HUES6 (cell line): ENCODE measurements around the gene MYADML2.
"Not testable (repeated sequence)": the region's sequence is repeated elsewhere in the genome, so short reads cannot be mapped to it uniquely, and the experiment has no call there.

Experiments used
- H3K27ac ChIP-seq: 2 replicates; pipeline ENCODE4 v1.7.0; 2013; ENCODE audit warnings: low read depth, mild to moderate bottlenecking, low read length, inconsistent platforms
- H3K27me3 ChIP-seq: 2 replicates; pipeline ENCODE4 v1.6.1; 2013; ENCODE audit warnings: low read length; ENCODE audit not compliant: control insufficient read depth, insufficient read depth
- H3K36me3 ChIP-seq: 2 replicates; pipeline ENCODE4 v1.6.1; 2013; ENCODE audit warnings: low read length; ENCODE audit not compliant: control insufficient read depth, insufficient read depth
- H3K4me1 ChIP-seq: 2 replicates; pipeline ENCODE4 v1.6.1; 2013; ENCODE audit warnings: low read length; ENCODE audit not compliant: control insufficient read depth, insufficient read depth
- H3K4me3 ChIP-seq: 2 replicates; pipeline ENCODE4 v1.5.1; 2013; ENCODE audit warnings: low read depth, low read length
- H3K9ac ChIP-seq: one replicate; pipeline ENCODE4 v1.6.1; 2013; ENCODE audit warnings: mild to moderate bottlenecking, low read length
- H3K9me3 ChIP-seq: 2 replicates; pipeline ENCODE4 v1.6.1; 2013; ENCODE audit warnings: low read depth, low read length; ENCODE audit not compliant: control insufficient read depth, insufficient read depth

Gene MYADML2

DNA sequence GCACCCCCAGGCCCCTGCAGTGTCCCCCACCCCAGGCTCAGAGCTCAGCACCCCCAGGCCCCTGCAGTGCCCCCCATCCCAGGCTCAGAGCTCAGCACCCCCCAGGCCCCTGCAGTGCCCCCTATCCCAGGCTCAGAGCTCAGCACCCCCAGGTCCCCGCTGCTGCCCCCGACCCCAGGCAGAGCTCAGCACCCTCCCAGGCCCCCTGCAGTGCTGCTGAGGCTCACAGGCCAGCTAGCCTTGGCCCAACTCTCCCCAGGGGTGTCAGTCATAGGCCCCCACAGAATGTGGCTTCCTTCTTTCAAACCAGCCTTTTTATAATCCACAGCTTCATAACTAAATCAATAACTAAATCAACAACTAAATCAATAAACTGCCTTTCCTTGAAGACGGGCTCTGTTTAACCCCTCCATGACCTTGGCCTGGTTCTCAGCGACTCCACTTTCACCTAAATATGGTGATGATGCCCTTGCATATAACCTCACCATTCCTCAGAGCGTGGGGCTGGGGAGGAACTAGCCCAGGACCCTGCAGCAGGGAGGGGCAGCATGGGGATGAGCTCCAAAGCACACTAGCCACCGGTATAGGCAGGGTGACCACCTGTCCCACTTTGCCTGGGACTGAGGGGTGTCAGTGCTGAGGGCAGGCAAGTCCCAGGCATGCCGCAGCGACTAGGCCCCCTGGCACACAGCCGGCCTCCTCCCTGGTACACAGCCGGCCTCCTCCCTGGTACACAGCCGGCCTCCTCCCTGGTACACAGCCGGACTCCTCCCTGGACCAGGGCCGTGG is 8.9 kb upstream of the MYADML2 start:
- Histone ChIP-seq H3K36me3 (no peaks in the 10 kb centered on the region), H3K9ac (no peak overlapping the region), H3K9me3 (no peaks in the 10 kb centered on the region), H3K4me1 (peaks cover 4% of the 10 kb centered on the region; the same call in 1 of the 2 replicates), H3K27me3 (peaks cover 44% of the 10 kb centered on the region), H3K4me3 (no peak overlapping the region), H3K27ac (no peak overlapping the region)

DNA sequence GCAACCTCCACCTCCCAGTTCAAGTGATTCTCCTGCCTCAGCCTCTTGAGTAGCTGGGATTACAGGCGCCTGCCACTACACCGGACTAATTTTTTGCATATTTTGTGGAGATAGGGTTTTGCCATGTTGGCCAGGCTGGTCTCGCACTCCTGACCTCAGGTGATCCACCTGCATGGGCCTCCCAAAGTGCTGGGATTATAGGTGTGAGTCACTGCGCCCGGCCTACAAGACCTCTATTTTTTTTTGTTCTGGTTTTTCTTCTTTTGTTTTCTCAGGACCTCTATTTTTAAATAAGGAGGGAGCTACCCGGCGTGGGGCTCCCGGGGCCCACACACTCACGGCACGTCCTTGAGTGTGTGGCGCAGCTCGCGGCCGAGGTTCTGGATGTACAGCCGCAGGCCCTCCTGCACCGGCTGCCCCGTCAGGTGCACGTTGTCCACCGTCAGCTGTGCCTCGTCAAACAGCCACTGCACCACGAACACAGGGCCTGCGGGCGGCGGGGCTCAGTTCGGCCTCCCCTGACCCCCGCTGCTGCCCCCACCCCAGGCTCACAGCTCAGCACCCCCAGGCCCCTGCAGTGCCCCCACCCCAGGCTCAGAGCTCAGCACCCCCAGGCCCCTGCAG is 8.1 kb upstream of the MYADML2 start:
- no peak overlapping the region for H3K4me3 ChIP-seq
- H3K27me3 ChIP-seq, result peaks cover 36% of the 10 kb centered on the region
- no peaks in the 10 kb centered on the region for H3K9me3 ChIP-seq
- no peak overlapping the region for H3K9ac ChIP-seq
- H3K36me3 ChIP-seq, result no peaks in the 10 kb centered on the region
- H3K27ac ChIP-seq, result no peak overlapping the region
- peaks cover 4% of the 10 kb centered on the region; the same call in 1 of the 2 replicates for H3K4me1 ChIP-seq

DNA sequence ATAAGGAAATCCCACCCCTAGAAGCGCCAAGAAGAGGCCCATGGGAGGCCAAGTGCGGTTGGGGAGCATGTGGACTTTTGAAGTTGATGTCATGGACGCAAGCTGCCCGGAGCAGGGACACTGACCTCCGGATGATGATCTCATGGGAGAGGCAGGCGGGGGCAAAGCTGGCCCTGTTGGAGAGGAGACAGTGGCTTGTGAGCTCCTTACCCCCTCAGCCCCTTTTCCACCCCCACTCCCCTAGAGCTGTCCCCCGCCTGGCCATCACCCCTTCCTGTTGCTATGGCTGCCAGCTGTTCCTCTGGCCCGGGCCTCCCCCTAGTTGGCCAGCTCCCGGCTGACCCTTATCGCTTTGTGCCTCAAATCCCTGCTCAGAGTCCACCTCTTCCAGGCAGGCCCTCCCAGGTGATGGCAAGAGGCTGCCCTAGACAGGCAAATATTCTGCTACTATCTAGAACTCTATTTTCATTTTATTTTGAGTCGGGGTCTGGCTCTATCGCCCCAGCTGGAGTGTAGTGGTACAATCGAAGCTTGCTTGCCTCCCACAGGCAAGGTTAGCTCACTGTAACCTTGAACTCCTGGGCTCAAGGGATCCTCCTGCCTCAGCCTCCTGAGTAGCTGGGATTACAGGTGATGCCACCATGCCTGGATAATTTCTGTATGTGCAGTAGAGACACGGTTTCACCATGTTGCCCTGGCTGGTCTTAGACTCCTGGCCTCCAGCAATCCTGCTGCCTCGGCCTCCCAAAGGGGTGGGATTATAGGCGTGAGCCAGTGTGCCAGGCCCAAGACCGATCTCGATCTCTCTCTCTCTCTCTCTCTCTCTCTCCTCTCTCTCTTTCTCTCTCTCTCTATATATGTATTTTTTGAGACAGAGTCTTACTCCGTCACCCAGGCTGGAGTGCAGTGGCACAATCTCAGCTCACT is 7.4 kb upstream of the MYADML2 start:
- H3K27me3 ChIP-seq, result peaks cover 28% of the 10 kb centered on the region
- no peaks in the 10 kb centered on the region for H3K36me3 ChIP-seq
- H3K4me3 ChIP-seq, result no peak overlapping the region
- H3K9ac ChIP-seq, result no peak overlapping the region
- no peaks in the 10 kb centered on the region for H3K9me3 ChIP-seq
- no peak overlapping the region for H3K27ac ChIP-seq
- peaks cover 4% of the 10 kb centered on the region; the same call in 1 of the 2 replicates for H3K4me1 ChIP-seq

DNA sequence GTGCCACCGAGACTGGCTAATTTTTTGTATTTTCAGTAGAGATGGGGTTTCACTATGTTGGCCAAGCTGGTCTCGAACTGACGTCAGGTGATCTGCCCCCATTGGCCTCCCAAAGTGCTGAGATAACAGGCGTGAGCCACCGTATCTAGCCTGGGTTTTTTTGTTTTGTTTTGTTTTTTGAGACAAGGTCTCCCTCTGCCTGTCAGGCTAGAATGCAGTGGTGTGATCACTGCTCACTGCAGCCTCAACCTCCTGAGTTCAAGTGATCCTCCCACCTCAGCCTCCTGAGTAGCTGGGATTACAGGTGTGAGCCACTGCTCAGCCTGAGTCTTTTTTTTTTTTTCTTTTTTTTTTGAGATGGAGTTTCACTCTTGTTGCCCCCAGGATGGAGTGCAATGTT is 6.4 kb upstream of the MYADML2 start:
- H3K4me1 ChIP-seq, result not testable (repeated sequence)

DNA sequence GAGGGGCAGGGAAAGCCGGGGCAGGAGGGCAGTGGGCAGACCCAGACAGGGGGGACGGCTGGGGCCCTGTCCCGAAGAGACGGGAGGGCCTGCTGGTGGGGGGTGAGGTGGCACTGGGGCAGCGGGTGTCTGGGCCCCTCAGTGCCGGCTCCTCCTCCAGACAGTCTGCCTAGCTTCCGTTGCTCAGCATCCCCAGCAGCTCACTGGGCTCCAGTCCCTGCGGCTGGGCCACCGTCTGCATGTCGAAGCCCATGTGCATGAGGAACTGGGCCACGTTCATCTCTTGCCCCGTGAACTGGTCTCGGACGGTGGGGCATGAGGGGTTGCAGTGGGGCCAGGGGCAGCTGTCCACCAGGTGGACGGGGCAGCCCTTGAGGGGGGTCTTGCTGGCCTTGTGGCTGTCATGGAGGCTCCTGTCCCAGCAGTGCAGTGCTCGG is 5.8 kb upstream of the MYADML2 start:
- Histone ChIP-seq H3K27me3 (peaks cover 12% of the 10 kb centered on the region), H3K9me3 (no peaks in the 10 kb centered on the region), H3K36me3 (no peaks in the 10 kb centered on the region), H3K27ac (no peak overlapping the region), H3K9ac (no peak overlapping the region), H3K4me1 (no peaks in the 10 kb centered on the region), H3K4me3 (no peak overlapping the region)

More for the DNA sequence above, 6.4 kb upstream of the MYADML2 start:
- peaks cover 19% of the 10 kb centered on the region for H3K27me3 ChIP-seq
- H3K27ac ChIP-seq, H3K4me3 ChIP-seq, H3K9ac ChIP-seq, H3K36me3 ChIP-seq, H3K9me3 ChIP-seq: not testable (repeated sequence)

DNA sequence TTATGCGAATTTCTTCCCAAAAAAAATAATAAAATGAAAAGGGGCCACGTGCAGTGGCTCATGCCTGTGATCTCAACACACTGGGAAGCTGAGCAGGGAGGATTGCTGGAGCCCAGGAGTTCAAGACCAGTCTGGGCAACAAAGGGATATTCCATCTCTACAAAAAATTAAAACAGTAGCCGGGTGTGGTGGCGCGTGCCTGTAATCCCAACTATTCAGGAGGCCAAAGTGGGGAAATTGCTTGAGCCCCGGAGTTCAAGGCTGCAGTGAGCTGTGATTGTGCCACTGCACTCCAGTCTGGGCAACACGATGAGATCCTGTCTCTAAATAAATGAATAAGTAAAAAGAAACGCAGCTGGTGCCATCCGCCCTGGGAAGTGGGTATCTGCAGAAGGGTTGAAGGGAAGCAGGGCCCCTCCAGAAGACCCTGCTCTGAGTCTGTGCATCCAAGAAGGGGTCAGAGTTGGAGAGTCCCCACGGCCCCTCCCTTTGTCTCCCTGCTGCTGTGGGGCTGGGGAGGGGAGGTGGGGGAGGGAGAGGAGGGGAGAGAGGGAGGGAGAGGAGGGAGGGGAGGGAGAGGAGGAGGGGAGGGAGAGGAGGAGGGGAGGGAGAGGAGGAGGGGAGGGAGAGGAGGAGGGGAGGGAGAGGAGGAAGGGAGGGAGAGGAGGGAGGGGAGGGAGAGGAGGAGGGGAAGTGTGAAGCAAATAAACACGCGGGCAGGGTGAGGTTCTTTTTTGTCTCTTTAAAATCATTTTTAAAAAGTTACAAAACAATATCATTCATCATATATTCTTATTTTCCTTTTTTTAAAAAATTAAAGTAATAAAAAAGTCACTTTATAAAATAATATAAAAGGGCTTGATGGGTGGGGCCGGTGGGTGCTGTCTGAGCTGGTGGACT is 5.0 kb upstream of the MYADML2 start:
- no peaks in the 10 kb centered on the region for H3K4me1 ChIP-seq
- H3K9ac ChIP-seq, result no peak overlapping the region
- H3K27ac ChIP-seq, result no peak overlapping the region
- no peaks in the 10 kb centered on the region for H3K36me3 ChIP-seq
- no peaks in the 10 kb centered on the region for H3K9me3 ChIP-seq
- H3K4me3 ChIP-seq, result no peak overlapping the region
- H3K27me3 ChIP-seq, result peaks cover 5% of the 10 kb centered on the region

DNA sequence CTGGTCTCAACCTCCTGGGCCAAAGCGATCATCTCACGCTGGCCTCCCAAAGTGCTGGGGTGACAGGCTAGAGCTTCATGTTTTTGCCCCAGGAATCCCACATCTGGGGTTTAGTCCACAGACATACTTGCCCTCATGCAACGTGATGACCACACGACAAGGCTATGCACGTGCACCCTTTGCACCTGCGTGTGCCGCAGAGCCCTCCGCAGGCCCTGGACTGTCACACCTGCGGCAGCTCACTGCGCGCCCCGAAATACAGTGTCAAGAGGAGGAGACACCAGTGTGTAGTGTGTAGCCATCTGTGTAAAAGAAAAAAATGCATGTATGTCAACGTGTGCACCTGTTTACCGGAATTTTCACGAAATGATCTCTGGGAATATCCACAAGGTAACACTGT is 3.5 kb upstream of the MYADML2 start:
- no peak overlapping the region for H3K4me3 ChIP-seq
- no peaks in the 10 kb centered on the region for H3K36me3 ChIP-seq
- H3K27ac ChIP-seq, result no peak overlapping the region
- no peaks in the 10 kb centered on the region for H3K4me1 ChIP-seq
- H3K27me3 ChIP-seq, result no peaks in the 10 kb centered on the region; the same call in 1 of the 2 replicates
- no peak overlapping the region for H3K9ac ChIP-seq
- no peaks in the 10 kb centered on the region for H3K9me3 ChIP-seq

DNA sequence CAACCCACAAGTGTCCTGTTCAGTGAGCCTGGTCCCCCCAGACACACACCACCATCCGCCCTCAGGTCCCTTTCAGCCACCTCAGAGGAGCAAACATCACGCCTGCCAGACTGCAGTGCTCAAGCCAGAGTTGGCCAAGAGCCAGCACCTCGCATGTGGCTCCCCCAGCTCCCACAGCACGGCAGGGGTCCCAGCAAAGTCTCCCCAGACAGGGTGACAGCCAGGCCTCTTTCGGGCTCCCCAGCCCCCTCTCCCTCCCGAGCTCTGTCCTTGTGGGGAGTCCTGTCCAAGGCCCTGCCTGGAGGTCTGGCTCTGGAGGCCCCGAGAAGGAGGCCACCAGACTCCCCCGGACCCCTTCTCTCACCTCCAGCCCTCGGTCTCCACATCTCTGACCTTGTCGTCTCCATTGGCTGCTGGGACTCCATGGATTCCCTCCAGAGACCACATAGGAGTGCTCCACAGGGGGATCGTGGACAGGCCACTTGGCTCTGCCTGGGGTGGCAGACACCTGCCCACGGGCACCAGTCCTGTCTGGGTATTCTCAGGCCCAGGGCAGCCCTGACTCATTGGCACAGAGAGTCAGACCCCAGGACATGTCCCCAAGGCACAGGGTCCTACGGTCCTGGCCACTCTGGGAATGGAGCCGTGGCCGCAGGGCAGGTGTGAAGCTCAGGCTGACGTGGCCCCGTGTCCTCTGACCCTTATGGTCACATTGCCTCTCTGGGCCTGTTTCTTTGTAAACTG is 1.8 kb upstream of the MYADML2 start:
- no peaks in the 10 kb centered on the region for H3K4me1 ChIP-seq
- H3K27ac ChIP-seq, result no peak overlapping the region
- no peaks in the 10 kb centered on the region for H3K9me3 ChIP-seq
- H3K36me3 ChIP-seq, result no peaks in the 10 kb centered on the region
- no peak overlapping the region for H3K9ac ChIP-seq
- no peaks in the 10 kb centered on the region for H3K27me3 ChIP-seq
- no peak overlapping the region for H3K4me3 ChIP-seq

DNA sequence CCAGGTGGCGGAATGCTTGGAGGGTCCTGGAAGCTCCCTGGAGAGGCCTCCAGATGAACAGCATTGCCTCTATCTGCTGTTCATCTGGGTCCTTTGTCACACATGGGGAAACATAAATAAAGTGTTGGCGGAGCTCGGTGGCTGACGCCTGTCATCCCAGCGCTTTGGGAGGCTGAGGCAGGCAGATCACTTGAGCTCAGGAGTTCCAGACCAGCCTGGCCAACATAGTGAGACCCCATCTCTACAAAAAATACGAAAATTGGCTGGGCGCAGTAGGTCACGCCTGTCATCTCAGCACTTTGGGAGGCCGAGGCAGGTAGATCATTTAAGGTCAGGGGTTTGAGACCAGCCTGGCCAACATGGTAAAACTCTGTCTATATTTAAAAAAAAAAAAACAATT is 2.2 kb downstream of the MYADML2 start:
- Histone ChIP-seq H3K9me3 (no peaks in the 10 kb centered on the region), H3K27ac (no peak overlapping the region), H3K9ac (no peak overlapping the region), H3K4me3 (no peak overlapping the region), H3K27me3 (peaks cover 10% of the 10 kb centered on the region; the same call in 1 of the 2 replicates), H3K4me1 (peaks cover 9% of the 10 kb centered on the region; the same call in 1 of the 2 replicates), H3K36me3 (no peaks in the 10 kb centered on the region)

DNA sequence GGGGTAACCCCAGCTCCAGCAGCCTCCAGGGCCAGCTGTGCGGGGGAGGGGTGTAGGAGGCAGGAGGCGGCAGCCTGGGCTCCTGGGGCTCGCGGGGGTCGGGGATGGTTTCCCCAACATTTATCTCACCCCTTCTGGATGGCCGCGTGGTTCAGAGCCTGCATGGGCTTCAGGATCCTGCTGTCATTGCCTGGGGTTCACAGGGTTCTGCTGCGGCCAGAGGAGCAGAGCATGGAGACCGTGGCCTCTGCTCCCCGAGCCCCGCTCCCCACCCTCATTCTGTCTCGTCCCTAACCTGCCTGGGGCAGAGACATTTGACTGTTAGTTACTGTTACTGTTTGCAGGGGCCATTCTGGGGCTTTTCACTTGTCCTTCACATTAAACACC is 4.9 kb downstream of the MYADML2 start:
- H3K36me3 ChIP-seq, result no peaks in the 10 kb centered on the region
- H3K4me1 ChIP-seq, result peaks cover 9% of the 10 kb centered on the region; the same call in 1 of the 2 replicates
- peaks cover 22% of the 10 kb centered on the region; the same call in 1 of the 2 replicates for H3K27me3 ChIP-seq
- H3K9me3 ChIP-seq, result no peaks in the 10 kb centered on the region
- no peak overlapping the region for H3K4me3 ChIP-seq
- no peak overlapping the region for H3K9ac ChIP-seq
- no peak overlapping the region for H3K27ac ChIP-seq
